ENCODE data around the gene TTC34.

DNA sequence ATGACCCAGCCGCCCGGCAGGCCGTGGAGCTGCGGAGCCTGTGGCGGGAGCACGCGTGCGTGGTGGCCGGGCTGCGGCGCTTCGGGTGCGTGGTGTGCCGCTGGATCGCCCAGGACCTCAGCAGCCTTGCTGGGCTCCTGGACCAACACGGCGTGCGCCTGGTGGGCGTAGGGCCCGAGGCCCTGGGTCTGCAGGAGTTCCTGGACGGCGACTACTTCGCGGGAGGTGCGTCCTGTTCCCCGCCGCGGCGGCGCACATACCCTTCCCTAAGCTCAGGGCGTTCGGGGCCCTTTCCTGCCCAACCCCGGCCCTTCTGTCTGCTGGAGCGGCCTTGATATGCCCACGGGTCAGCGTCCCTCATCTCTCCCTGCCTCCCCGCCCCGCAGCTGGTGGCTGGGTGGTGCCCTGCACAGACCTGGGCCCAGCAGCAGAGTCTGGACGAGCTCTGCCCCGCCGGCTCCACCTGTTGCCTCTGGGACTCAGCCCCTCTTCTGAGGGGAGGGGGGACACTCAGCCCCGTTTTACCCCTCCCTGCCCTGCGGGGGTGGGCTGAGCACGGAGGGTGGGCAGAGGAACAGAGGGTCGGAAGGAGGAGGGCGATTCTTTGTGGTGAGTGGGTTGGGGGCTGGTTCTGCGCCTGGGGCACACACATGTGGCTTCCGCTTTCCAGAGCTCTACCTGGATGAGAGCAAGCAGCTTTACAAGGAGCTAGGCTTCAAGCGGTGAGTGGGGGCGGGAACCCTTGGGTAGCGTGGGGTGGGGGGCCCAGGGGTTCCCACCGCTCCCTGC lies 214.2 kb downstream of the TTC34 start:
- TF ChIP-seq CTCF (conservative IDR thresholded peaks at IDR 0.05 in 1 of 2, IDR thresholded peaks at IDR 0.05 in 1 of 2; ENCODE audit: extremely low read depth in 1 of 2, insufficient read depth in 1 of 2, low read depth in 1 of 2, low read length in 2 of 2), result no peak
- no peak for TF ChIP-seq EZH2 (IDR thresholded peaks at IDR 0.05; ENCODE audit: borderline replicate concordance, low read length)

All from mammary epithelial cell (primary cell).